GM18861 (cell line): ENCODE results near the gene OR6C76.

Experiments
- ATAC-seq: cut with Tn5 transposase; IDR thresholded peaks from one replicate; pipeline ENCODE4 v1.9.1; 2021; ENCODE audit not compliant: unreplicated experiment

OR6C76 gene

GRCh38 chr12:55467836-55468235 lies 41.8 kb downstream of the OR6C76 start:
- no peak for ATAC-seq

- ATAC-seq, result no peak
These were observed 43.2 kb downstream of the OR6C76 start for GRCh38 chr12:55469291-55469690.

GRCh38 chr12:55470088-55470829 lies 44.2 kb downstream of the OR6C76 start, which contains the start of gene OR6C70:
Gene OR6C70 (minus strand): TSS chr12:55470138. CDS start chr12:55470138, 0 bp downstream.
- ATAC-seq, result no peak

DNA sequence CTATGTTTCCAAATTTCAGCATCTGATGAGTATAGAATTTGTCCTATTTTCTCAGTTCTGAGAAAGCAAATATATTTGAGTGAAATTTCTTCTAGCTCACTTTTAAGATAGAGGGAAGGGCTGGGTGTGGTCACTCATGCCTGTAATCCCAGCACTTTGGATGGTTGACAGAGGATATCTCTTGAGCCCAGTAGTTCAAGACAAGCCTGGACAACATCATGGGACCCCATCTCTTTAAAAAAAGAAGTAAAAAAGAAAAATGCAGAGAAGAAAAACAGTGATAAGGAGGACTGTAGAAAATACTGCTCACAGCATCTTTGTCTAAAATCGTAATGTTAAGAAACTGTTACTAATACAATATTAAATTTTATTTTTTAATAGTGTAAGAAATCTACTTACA lies 46.2 kb downstream of the OR6C76 start:
- no peak for ATAC-seq
